Astrocyte (in vitro differentiated cells and primary cell): ENCODE data around the gene STOML1. TPM values are rescaled to one million over a fixed set of nuclear protein-coding genes. Genes with fewer than 3 reads are reported as not detected.
A peak's percentile ranks its signal among the peaks of the same experiment; 100 is the strongest.

Experiments used
- DNase-seq: peaks from one replicate; pipeline ENCODE4 v3.0.0-alpha.2; 2010; ENCODE audit warnings: low read depth
- FAIRE-seq: peaks from 2 replicates; lab custom pipeline; 2011; peaks lifted over from hg19 to GRCh38; lab: Jason Lieb, UNC
- H2AFZ ChIP-seq: 2 replicates; pipeline ENCODE4 v1.6.0; 2012; ENCODE audit warnings: low read depth, low read length, inconsistent platforms
- H3K27ac ChIP-seq: 2 replicates; pipeline ENCODE4 v1.5.1; 2011; ENCODE audit warnings: low read depth, low read length, inconsistent platforms
- H3K27me3 ChIP-seq: 2 replicates; pipeline ENCODE4 v1.6.0; 2011; ENCODE audit warnings: low read length, inconsistent platforms; ENCODE audit not compliant: insufficient read depth
- H3K36me3 ChIP-seq: 2 replicates; pipeline ENCODE4 v1.5.1; 2011; ENCODE audit warnings: low read length, inconsistent platforms; ENCODE audit not compliant: insufficient read depth
- H3K4me1 ChIP-seq: 2 replicates; pipeline ENCODE4 v1.5.1; 2011; ENCODE audit warnings: low read length, inconsistent platforms; ENCODE audit not compliant: insufficient read depth
- H3K4me2 ChIP-seq: 2 replicates; pipeline ENCODE4 v1.6.0; 2012; ENCODE audit warnings: low read length, inconsistent platforms
- H3K4me3 ChIP-seq: 2 replicates; pipeline ENCODE4 v1.5.1; 2011; ENCODE audit warnings: low read depth, mild to moderate bottlenecking, low read length, inconsistent platforms; ENCODE audit not compliant: insufficient read depth
- H3K79me2 ChIP-seq: 2 replicates; pipeline ENCODE4 v1.6.0; 2012; ENCODE audit warnings: mild to moderate bottlenecking, low read length, inconsistent platforms; ENCODE audit not compliant: insufficient read depth
- H3K9ac ChIP-seq: 2 replicates; pipeline ENCODE4 v1.6.0; 2012; ENCODE audit warnings: mild to moderate bottlenecking, low read length, inconsistent platforms
- H3K9me3 ChIP-seq: 2 replicates; pipeline ENCODE4 v1.5.1; 2012; ENCODE audit warnings: low read depth, mild to moderate bottlenecking, low read length, inconsistent platforms; ENCODE audit not compliant: insufficient read depth
- H4K20me1 ChIP-seq: 2 replicates; pipeline ENCODE4 v1.6.0; 2012; ENCODE audit warnings: low read length, inconsistent platforms; ENCODE audit not compliant: insufficient read depth
- H3K27ac Mint-ChIP-seq: one replicate; pipeline ENCODE4 v1.8.0; 2021; ENCODE audit warnings: mild to moderate bottlenecking, mixed read lengths; ENCODE audit not compliant: unreplicated experiment
- H3K27me3 Mint-ChIP-seq: one replicate; pipeline ENCODE4 v1.8.0; 2021; ENCODE audit warnings: low read depth, mixed read lengths; ENCODE audit not compliant: unreplicated experiment
- H3K36me3 Mint-ChIP-seq: one replicate; pipeline ENCODE4 v1.8.0; 2021; ENCODE audit warnings: low read depth, mixed read lengths; ENCODE audit not compliant: unreplicated experiment
- H3K4me1 Mint-ChIP-seq: one replicate; pipeline ENCODE4 v1.8.0; 2021; ENCODE audit warnings: low read depth, mixed read lengths; ENCODE audit not compliant: unreplicated experiment
- H3K4me3 Mint-ChIP-seq: one replicate; pipeline ENCODE4 v1.8.0; 2021; ENCODE audit warnings: mild to moderate bottlenecking, moderate library complexity, mixed read lengths; ENCODE audit not compliant: unreplicated experiment
- H3K9me3 Mint-ChIP-seq: one replicate; pipeline ENCODE4 v1.8.0; 2021; ENCODE audit warnings: mild to moderate bottlenecking, mixed read lengths; ENCODE audit not compliant: unreplicated experiment
- CTCF ChIP-seq: IDR thresholded peaks from 2 replicates; pipeline ENCODE4 v1.5.1; 2011; ENCODE audit warnings: low read depth, mild to moderate bottlenecking, inconsistent platforms, low read length, moderate library complexity; ENCODE audit not compliant: insufficient read depth
- EZH2 ChIP-seq: IDR thresholded peaks from 2 replicates; pipeline ENCODE4 v1.6.1; 2012; ENCODE audit warnings: mild to moderate bottlenecking, low read length, inconsistent platforms; ENCODE audit not compliant: insufficient read depth
- total RNA-seq: library from RNA; stranded (reverse); gene quantifications from 2 replicates; pipeline ENCODE4 v1.2.1, GENCODE V29; 2021

STOML1 gene
- total RNA-seq, 1 donor from 2014 or later: 12.4 TPM

- no peak overlapping the region for H2AFZ ChIP-seq
- peak overlapping the region; percentile 10 for H3K4me3 Mint-ChIP-seq
Measured at GRCh38 chr15:74040109-74040850, 48.2 kb upstream of the STOML1 start.

GRCh38 chr15:74039656-74040010 lies 47.5 kb upstream of the STOML1 start:
- Histone ChIP-seq H3K9ac (no peak overlapping the region), H3K9me3 (no peaks in the 10 kb centered on the region), H3K4me1 (peaks cover 29% of the 10 kb centered on the region), H3K27ac (peak overlapping the region; percentile 64), H3K4me2 (peak overlapping the region; percentile 67), H3K79me2 (no peaks in the 10 kb centered on the region), H4K20me1 (no peaks in the 10 kb centered on the region), H2AFZ (no peak overlapping the region), H3K4me3 (no peak overlapping the region), H3K36me3 (no peaks in the 10 kb centered on the region), H3K27me3 (no peaks in the 10 kb centered on the region)
- TF ChIP-seq EZH2 (no peak), CTCF (no peak)
- Mint-ChIP-seq H3K36me3 (peaks cover 40% of the 10 kb centered on the region), H3K27ac (no peak overlapping the region), H3K4me3 (no peak overlapping the region), H3K4me1 (peaks cover 41% of the 10 kb centered on the region), H3K9me3 (no peaks in the 10 kb centered on the region), H3K27me3 (no peaks in the 10 kb centered on the region)
- DNase-seq (no peak), FAIRE-seq (no peak)

More at GRCh38 chr15:74040109-74040850, 48.2 kb upstream of the STOML1 start:
- Histone ChIP-seq H4K20me1 (no peaks in the 10 kb centered on the region), H3K9ac (peak overlapping the region; percentile 44), H3K27me3 (no peaks in the 10 kb centered on the region), H3K9me3 (no peaks in the 10 kb centered on the region), H3K4me3 (no peak overlapping the region), H3K4me1 (peaks cover 29% of the 10 kb centered on the region), H3K4me2 (peak overlapping the region; percentile 67), H3K79me2 (no peaks in the 10 kb centered on the region), H3K36me3 (no peaks in the 10 kb centered on the region), H3K27ac (peak overlapping the region; percentile 72)
- H3K36me3 Mint-ChIP-seq: peaks cover 40% of the 10 kb centered on the region
- no peaks in the 10 kb centered on the region for H3K27me3 Mint-ChIP-seq
- no peaks in the 10 kb centered on the region for H3K9me3 Mint-ChIP-seq
- peak; percentile 90 for DNase-seq
- H3K27ac Mint-ChIP-seq: peak overlapping the region; percentile 64
- FAIRE-seq: peak; percentile 96
- TF ChIP-seq EZH2: no peak
- no peak for TF ChIP-seq CTCF
- H3K4me1 Mint-ChIP-seq: peaks cover 41% of the 10 kb centered on the region
